Hair follicular keratinocyte (primary cell): ENCODE data around the gene CBARP. TPM values are rescaled to one million over a fixed set of nuclear protein-coding genes. Genes with fewer than 3 reads are reported as not detected.

Experiments used
- total RNA-seq: library from RNA; depleted of rRNA; stranded (reverse); fragments of >200 nt; gene quantifications from 2 replicates; pipeline ENCODE4 v1.2.3, GENCODE V29; 2015

CBARP gene, protein sequence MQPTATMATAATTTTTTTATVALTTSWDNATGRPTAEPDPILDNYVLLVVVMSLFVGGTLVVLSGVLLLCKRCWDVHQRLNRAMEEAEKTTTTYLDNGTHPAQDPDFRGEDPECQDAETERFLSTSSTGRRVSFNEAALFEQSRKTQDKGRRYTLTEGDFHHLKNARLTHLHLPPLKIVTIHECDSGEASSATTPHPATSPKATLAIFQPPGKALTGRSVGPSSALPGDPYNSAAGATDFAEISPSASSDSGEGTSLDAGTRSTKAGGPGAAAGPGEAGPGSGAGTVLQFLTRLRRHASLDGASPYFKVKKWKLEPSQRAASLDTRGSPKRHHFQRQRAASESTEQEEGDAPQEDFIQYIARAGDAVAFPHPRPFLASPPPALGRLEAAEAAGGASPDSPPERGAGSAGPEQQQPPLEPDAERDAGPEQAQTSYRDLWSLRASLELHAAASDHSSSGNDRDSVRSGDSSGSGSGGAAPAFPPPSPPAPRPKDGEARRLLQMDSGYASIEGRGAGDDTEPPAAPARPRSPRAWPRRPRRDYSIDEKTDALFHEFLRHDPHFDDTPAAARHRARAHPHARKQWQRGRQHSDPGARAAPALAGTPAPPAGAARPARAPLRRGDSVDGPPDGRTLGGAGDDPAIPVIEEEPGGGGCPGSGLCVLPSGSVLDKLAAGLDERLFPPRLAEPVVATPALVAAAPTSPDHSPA
- 2.8 and 6.2 TPM in 2 replicates for total RNA-seq

DNA sequence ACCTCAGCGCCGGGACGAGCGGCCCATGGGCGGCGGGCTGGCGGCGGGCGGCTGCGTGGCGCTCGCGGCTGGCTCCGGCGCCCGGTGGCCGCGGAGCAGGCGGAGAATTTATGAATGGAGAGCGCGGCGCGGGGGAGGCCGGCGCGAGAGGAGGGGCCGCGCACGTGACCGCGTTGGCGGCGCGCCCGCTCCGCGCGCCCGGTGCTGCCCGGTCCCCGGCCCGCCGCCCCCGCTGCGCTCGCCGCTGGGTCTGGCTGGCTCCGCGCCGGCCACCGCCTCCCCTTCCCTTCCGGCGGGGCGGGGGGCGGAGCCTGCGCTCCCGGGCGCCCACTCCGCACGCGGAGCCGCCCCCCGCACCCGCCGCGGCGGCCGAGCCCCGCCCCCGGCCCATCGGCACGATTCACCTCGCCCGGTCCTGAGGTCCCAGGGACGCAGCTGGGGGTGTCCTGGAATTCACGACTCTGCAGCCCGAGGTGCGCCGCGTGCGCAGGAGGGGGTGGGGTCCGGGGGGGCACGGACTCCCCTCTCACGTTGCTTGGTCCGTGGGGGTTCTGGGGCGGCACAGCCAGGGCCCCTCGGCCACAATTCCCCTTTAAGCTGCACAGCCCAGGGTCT lies at the start of gene CBARP:
CBARP (minus strand) TSS at position 252 of the 615 bp plus-strand sequence. CDS start 1,905 bp downstream, outside the sequence.

DNA sequence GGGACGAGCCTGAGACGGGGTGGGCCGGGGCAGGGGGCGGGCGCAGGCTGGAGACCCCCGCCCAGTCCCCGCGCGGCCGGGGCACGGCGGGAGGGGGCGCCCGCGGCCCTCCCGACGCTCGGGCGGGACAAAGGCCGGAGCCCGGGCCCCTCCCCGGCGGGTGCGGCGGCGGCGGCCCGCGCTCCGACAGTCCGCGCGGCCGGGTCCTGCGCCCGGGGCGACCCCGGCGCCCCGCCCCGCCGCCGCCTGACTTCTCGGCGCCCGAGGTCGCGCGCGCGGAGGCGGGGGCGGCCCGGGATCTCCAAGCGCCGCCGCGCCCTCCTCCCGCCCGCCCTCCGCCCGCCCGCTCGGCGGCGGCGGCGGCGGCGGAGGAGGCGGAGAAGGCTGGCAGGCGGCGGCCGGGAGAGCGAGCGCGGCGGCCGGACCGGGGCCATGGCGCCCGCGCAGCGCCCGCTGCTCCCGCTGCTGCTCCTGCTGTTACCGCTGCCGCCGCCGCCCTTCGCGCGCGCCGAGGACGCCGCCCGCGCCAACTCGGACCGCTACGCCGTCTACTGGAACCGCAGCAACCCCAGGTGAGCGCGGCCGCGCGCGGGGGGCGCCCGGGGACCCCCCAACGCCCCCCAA lies 48.0 kb upstream of the CBARP start, which contains the start of gene EFNA2:
EFNA2 (plus strand) TSS at position 137 of the 624 bp plus-strand sequence; CDS start at position 433, 296 bp downstream.

DNA sequence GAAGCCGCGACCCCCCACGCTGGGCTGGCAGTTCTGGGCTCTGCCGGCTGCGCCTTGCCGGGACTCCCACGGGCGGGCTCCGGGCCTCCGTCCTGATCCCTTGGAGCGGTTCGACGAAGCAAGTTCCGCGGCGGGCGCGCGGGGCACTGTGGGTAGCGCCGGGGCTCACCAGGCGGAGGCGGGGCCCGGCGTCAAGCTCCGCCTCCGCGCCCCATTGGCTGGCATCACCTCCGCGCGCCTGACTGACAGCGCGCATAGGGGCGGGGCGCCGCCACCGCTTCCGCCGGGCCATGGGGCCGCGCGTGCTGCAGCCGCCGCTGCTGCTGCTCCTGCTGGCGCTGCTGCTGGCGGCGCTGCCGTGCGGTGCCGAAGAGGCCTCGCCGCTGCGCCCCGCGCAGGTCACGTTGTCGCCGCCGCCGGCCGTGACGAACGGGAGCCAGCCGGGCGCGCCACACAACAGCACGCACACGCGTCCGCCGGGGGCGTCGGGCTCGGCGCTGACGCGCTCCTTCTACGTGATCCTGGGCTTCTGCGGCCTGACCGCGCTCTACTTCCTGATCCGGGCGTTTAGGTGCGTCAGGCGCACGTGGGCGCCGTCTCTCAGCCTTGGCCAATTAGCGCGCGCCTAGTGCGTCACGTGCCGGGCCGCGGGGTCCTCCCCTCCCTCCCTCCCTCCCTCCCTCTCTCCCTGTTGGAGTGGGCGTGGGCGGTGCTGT lies 37.6 kb upstream of the CBARP start, which contains the start of gene FAM174C:
FAM174C (plus strand) TSS at position 271 of the 716 bp plus-strand sequence; CDS start at position 291, 20 bp downstream.

DNA sequence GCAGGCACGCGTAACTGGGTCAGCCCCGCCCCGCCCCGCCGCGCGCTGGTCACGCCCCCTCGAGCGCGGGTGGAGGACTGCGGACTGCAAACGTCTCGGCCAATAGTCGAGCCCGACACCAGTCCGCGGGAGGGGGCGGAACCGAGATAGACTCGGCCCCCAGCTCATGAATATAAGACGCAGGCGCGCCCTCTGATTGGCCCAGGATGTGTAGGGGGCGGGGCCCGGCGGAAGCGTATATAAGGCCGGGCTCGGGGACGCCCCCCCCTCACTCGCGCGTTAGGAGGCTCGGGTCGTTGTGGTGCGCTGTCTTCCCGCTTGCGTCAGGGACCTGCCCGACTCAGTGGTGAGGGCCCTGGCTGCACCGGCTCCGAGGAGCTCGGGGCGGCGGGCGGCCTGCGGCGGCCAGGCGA lies 31.3 kb upstream of the CBARP start, which contains the start of gene CIRBP:
CIRBP (plus strand) TSS at position 268 of the 413 bp plus-strand sequence. CDS start 1,602 bp downstream, outside the sequence.

DNA sequence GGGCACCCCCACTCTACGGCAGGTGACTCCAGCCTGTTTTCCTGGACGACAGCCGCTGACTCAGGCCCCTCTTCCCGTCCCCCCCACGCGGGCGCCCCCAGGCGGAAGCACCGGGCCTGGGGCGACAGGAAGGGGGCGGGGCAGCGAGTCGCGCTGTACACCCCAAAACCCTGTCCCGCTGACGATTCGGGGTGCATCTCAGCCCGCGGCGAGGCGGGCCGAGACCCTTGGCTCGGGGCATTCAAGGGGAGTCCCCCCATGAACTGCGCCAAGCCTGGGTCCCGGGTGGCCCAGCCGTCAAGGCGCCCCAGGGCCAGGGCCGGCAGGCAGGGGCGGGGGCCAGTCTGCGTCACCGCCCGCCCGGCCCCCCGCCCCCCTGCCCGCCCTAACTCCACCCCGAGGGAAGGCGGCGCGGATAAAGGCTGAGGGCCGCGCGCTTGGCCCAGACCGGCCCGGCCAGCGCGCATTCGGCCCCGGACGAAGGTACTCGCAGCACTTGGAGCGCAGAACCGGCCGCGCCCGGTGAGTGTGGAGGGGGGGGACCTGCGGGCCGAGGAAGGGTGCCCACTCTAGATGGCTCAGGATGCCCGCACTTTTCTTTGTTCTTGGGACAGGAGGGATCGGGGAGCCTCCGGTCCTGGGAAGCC lies 10.5 kb upstream of the CBARP start, which contains the start of gene MIDN:
MIDN (plus strand) TSS at position 445 of the 647 bp plus-strand sequence. CDS start 1,714 bp downstream, outside the sequence.

DNA sequence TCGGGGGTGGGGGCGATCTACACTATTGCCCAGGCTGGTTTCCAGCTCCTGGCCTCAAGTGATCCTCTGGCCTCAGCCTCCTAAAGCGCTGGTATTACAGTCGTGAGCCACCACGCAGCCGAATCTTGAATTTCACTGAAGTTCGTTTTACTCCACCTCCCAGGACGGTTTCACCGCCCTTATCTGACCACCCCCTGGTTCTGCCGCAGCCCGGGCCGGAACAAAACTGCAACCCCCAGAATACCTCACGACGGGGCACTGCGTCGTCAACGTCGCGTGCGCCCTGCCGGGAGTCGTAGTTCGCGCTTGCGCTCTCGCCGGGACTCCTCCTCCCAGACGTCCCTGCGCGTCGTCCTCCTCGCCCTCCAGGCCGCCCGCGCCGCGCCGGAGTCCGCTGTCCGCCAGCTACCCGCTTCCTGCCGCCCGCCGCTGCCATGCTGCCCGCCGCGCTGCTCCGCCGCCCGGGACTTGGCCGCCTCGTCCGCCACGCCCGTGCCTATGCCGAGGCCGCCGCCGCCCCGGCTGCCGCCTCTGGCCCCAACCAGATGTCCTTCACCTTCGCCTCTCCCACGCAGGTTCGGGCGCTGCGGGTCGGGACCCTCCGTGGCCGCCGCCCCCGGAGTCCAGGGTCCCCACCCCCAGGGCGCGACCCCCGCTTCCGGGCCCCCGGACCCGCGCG lies 3.8 kb upstream of the CBARP start, which contains the start of gene ATP5F1D:
ATP5F1D (plus strand) TSS at position 335 of the 679 bp plus-strand sequence; CDS start at position 435, 100 bp downstream.

DNA sequence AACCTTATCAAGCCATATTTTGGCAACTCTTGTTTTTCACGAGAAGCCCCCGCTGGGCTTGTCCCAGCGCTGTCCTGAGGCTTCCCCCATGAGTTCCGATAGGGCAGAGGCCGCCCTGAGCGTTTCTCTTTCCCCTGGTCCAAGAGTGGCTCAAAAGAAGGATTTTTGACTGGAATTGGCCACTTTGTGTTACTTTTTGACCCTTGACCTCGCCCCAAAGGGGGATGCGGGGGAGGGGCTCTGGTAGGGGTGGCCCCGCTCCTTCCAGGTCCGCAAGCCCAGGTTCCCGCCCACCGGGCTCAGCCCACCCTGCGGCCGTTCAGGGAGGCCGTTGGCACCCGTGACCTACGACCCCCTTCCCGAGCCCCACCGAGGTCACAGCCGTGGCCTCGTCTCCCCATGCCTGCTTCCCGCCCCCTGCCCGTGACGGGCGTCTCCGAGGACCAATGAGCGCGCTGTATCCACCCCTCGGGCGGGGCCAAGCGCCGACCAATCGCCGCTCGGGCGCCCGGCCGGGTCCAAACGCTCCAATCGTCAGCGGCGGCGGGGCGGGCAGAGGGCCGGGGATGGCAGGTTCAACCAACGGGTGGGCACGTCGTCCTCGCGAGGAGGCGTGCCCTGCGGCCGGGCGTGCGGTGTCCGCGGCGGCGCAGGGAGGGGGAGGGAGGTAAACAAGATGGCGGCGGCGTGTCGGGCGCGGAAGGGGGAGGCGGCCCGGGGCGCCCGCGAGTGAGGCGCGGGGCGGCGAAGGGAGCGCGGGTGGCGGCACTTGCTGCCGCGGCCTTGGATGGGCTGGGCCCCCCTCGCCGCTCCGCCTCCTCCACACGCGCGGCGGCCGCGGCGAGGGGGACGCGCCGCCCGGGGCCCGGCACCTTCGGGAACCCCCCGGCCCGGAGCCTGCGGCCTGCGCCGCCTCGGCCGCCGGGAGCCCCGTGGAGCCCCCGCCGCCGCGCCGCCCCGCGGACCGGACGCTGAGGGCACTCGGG lies 32.4 kb downstream of the CBARP start, which contains the start of gene STK11:
STK11 (plus strand) TSS at position 665 of the 986 bp plus-strand sequence. CDS start 1,136 bp downstream, outside the sequence.

Other genes with a start within 250 kb of the CBARP start
- gene GRIN3B, start 237.6 kb downstream of the CBARP start, total RNA-seq: 0.95 and 2.3 TPM in 2 replicates
- gene TMEM259, start 216.9 kb downstream of the CBARP start, total RNA-seq: 142 and 147 TPM in 2 replicates
- not detected in 2 replicates for gene RNU6-2, start 216.5 kb downstream of the CBARP start, total RNA-seq
- 239 and 254 TPM in 2 replicates for gene CNN2, start 211.4 kb downstream of the CBARP start, total RNA-seq
- 14.0 and 24.3 TPM in 2 replicates for gene ABCA7, start 197.9 kb downstream of the CBARP start, total RNA-seq
- gene ARHGAP45, start 170.8 kb downstream of the CBARP start, total RNA-seq: 3.2 and 5.4 TPM in 2 replicates
- 125 and 242 TPM in 2 replicates for gene POLR2E, start 142.6 kb downstream of the CBARP start, total RNA-seq
- gene GPX4, start 134.0 kb downstream of the CBARP start, total RNA-seq: 302 and 333 TPM in 2 replicates
- 47.8 and 61.4 TPM in 2 replicates for gene SBNO2, start 63.7 kb downstream of the CBARP start, total RNA-seq
- gene STK11, start 32.2 kb downstream of the CBARP start, total RNA-seq: 70.8 and 101 TPM in 2 replicates
- gene ATP5F1D, start 3.7 kb upstream of the CBARP start, total RNA-seq: 90.0 and 106 TPM in 2 replicates
- gene MIDN, start 10.6 kb upstream of the CBARP start, total RNA-seq: 17.1 and 30.5 TPM in 2 replicates
- 166 and 172 TPM in 2 replicates for gene CIRBP, start 31.3 kb upstream of the CBARP start, total RNA-seq
- 65.4 and 81.1 TPM in 2 replicates for gene FAM174C, start 37.5 kb upstream of the CBARP start, total RNA-seq
- not detected in 2 replicates for gene EFNA2, start 47.9 kb upstream of the CBARP start, total RNA-seq
- gene NDUFS7, start 145.9 kb upstream of the CBARP start, total RNA-seq: 161 and 201 TPM in 2 replicates
- gene GAMT, start 163.5 kb upstream of the CBARP start, total RNA-seq: 5.2 and 6.9 TPM in 2 replicates
- 84.1 and 126 TPM in 2 replicates for gene DAZAP1, start 169.6 kb upstream of the CBARP start, total RNA-seq
- 1,980 and 2,817 TPM in 2 replicates for gene RPS15, start 200.4 kb upstream of the CBARP start, total RNA-seq
- under 0.01 and 0.08 TPM in 2 replicates for gene APC2, start 212.1 kb upstream of the CBARP start, total RNA-seq
- 37.1 and 39.1 TPM in 2 replicates for gene C19orf25, start 241.2 kb upstream of the CBARP start, total RNA-seq